Heart right ventricle (tissue), 16 donors: ENCODE measurements around the gene MYO19. TPM values are rescaled to one million over a fixed set of nuclear protein-coding genes. Genes with fewer than 3 reads are reported as not detected.

ENCODE experiments used
- ATAC-seq, 8 donors: fragments of 200-7000 bp; cut with Tn5 transposase; one replicate each; pipeline ENCODE4 v1.9.1; 2020; ENCODE audit warnings: mild to moderate bottlenecking in 8 of 8, moderate library complexity in 8 of 8, moderate number of reproducible peaks in 1 of 8
- DNase-seq, 2 donors: peaks; one replicate each; pipeline ENCODE4 v3.0.0-alpha.2; 2020
- H3K27ac ChIP-seq, 10 donors: fragments of 200-600 bp; sonication (generic) in 2 of 10; one replicate each; pipeline versions ENCODE4 v1.5.0 to v1.8.0; 2020 to 2022; ENCODE audit warnings: mild to moderate bottlenecking in 3 of 10
- H3K27me3 ChIP-seq, 7 donors: fragments of 200-600 bp; one replicate each; pipeline ENCODE4 v1.8.0; 2021 to 2022; ENCODE audit warnings: mild to moderate bottlenecking in 2 of 7
- H3K36me3 ChIP-seq, 9 donors: fragments of 200-600 bp; sonication (generic) in 1 of 9; one replicate each; pipeline versions ENCODE4 v1.5.0 to v1.8.0; 2020 to 2022; ENCODE audit warnings: mild to moderate bottlenecking in 2 of 9
- H3K4me1 ChIP-seq, 9 donors: fragments of 200-600 bp; sonication (generic) in 1 of 9; one replicate each; pipeline versions ENCODE4 v1.5.0 to v1.8.0; 2020 to 2022; ENCODE audit warnings: mild to moderate bottlenecking in 4 of 9
- H3K4me3 ChIP-seq, 10 donors: fragments of 200-600 bp; sonication (generic) in 2 of 10; one replicate each; pipeline versions ENCODE4 v1.5.0 to v1.8.0; 2020 to 2022; ENCODE audit warnings: mild to moderate bottlenecking in 7 of 10, moderate library complexity in 2 of 10
- H3K9me3 ChIP-seq, 11 donors: fragments of 200-600 bp in 10 of 11; sonication (generic) in 2 of 11; one replicate each; pipeline versions ENCODE4 v1.5.0 to v1.8.0; 2013 to 2022; ENCODE audit warnings: mild to moderate bottlenecking in 2 of 11, control low read depth in 1 of 11, moderate library complexity in 1 of 11
- CTCF ChIP-seq, 9 donors: fragments of 200-600 bp; sonication (generic) in 2 of 9; IDR thresholded peaks; one replicate each; pipeline versions ENCODE4 v1.5.0 to v1.8.0; 2021 to 2022; ENCODE audit warnings: antibody characterized with exemption in 9 of 9, mild to moderate bottlenecking in 5 of 9, moderate library complexity in 1 of 9
- WGBS, 2 donors: extraction: QIAGEN DNeasy Blood & Tissue Kit; methylation state at CpG; one replicate each; pipeline ENCODE4 v1.1.7; 2013; ENCODE audit warnings: inconsistent platforms in 1 of 2; 5-methylcytosine and 5-hydroxymethylcytosine counted together
- intact Hi-C, 10 donors: fragments of 100-400 bp; cut with DNase I; formaldehyde crosslinking; loops; one replicate each; pipeline versions ENCODE4 v1.11.1 to v1.14.2; 2022
- polyA plus RNA-seq, 2 donors: library from polyadenylated mRNA; stranded (reverse); fragments of 200-250 nt; gene quantifications; one replicate each; pipeline ENCODE4 v1.2.3, GENCODE V29; 2013
- total RNA-seq, 10 donors: library from RNA; stranded (reverse); fragmentation: NEBNext Ultra II Directional in 3 of 10; extraction: Animal tissue kit (Norgen Biotek cat#: 25700) in 3 of 10; gene quantifications; one replicate each; pipeline versions ENCODE4 v1.2.1 to v1.2.4, GENCODE V29; 2021 to 2023
- donor health status: Arrhythmogenic right ventricular cardiomyopathy.
- donor health status: ischemic (EF 13 %, LVEDD 7.1; RV severe dilation, severe dysfunction).
- donor health status: healthy with polysubstance abuse.
- donor health status: DM: no; HTN: yes; CAD: no.
- donor health status: DM: no; HTN: no; CAD: no.
- donor health status: ischemic (EF 25% LVEDD 6.9; RV normal size, moderate dysfunction).
- donor health status: ischemic (EF 25% LVEDD 5.7; RV mildly dilated, moderate dysfunction).
- donor health status: healthy.
- donor health status: DM: yes; HTN: yes; CAD: no.
- donor health status: Ischemic cardiomyopathy.
- donor health status: ischemic (EF 35%, LVEDD 5.7; RV mildly dilated, moderate dysfunction).
- donor health status: nonischemic (EF 11% LVEDD 7.7; RV severe dilation, severe dysfunction).
- donor health status: DM: yes; HTN: yes; CAD: no.
- donor health status: PGD.
- donor health status: ischemic (EF 29% LVEDD 5.4; RV normal size, mild dysfunction).
- donor health status: nonischemic (EF 23%, LVEDD 6.1; RV moderate dilation, normal function).

MYO19 gene
- total and polyA plus RNA-seq, 12 donors: 8.8 to 40.4 (median 14.2) TPM

- TF ChIP-seq CTCF (IDR thresholded peaks at IDR 0.05): no peak
- ATAC-seq: no peak
- Histone ChIP-seq H3K4me3 (no peak overlapping the region), H3K9me3 (no peaks in the 10 kb centered on the region), H3K27me3 (no peaks in the 10 kb centered on the region), H3K27ac (no peak overlapping the region), H3K4me1 (peaks cover 0 to 16% (median 6%) of the 10 kb centered on the region in 9 donors), H3K36me3 (peaks cover 0 to 98% (median 5%) of the 10 kb centered on the region in 9 donors)
- 88 to 90% methylated on average over 6 of the region's 6 CpGs for WGBS, 2 donors
- DNase-seq: no peak
- intact Hi-C loops: loop anchor here in 1 of 10 donors (5.0 kb wide), 1 partner anchor 356 kb away; no protein-coding TSS in a partner anchor
Measured at GRCh38 chr17:36506249-36506826, 28.3 kb downstream of the MYO19 start.

GRCh38 chr17:36505171-36505570, 29.5 kb downstream of the MYO19 start:
- ATAC-seq (no peak), DNase-seq (no peak)
- intact Hi-C loops: loop anchor here in 1 of 10 donors (5.0 kb wide), 1 partner anchor 357 kb away; no protein-coding TSS in a partner anchor
- peaks cover 0 to 98% (median 5%) of the 10 kb centered on the region in 9 donors for H3K36me3 ChIP-seq
- 91 to 95% methylated on average over 8 of the region's 8 CpGs for WGBS, 2 donors
- H3K4me3 ChIP-seq: no peak overlapping the region
- peaks cover 0 to 16% (median 6%) of the 10 kb centered on the region in 9 donors for H3K4me1 ChIP-seq
- no peaks in the 10 kb centered on the region for H3K9me3 ChIP-seq
- H3K27me3 ChIP-seq: no peaks in the 10 kb centered on the region
- TF ChIP-seq CTCF (IDR thresholded peaks at IDR 0.05): no peak
- no peak overlapping the region for H3K27ac ChIP-seq

GRCh38 chr17:36504156-36504545, 30.5 kb downstream of the MYO19 start:
- H3K36me3 ChIP-seq: peaks cover 0 to 97% (median 5%) of the 10 kb centered on the region in 9 donors
- no peaks in the 10 kb centered on the region for H3K9me3 ChIP-seq
- H3K4me3 ChIP-seq: no peak overlapping the region
- DNase-seq (no peak), ATAC-seq (peak in 1 of 8 donors; percentile 38)
- intact Hi-C loops: no loop called here
- no peaks in the 10 kb centered on the region for H3K27me3 ChIP-seq
- peaks cover 0 to 22% (median 6%) of the 10 kb centered on the region in 9 donors for H3K4me1 ChIP-seq
- no peak overlapping the region for H3K27ac ChIP-seq
- no peak for TF ChIP-seq CTCF (IDR thresholded peaks at IDR 0.05)
- WGBS, 2 donors: 86 to 92% methylated on average over 5 of the region's 5 CpGs

- 59 to 61% methylated on average over 7 of the region's 7 CpGs for WGBS, 2 donors
- H3K36me3 ChIP-seq: peaks cover 0 to 97% (median 5%) of the 10 kb centered on the region in 9 donors
- intact Hi-C loops: no loop called here
Measured at GRCh38 chr17:36503456-36504155, 31.1 kb downstream of the MYO19 start.

More at GRCh38 chr17:36503456-36504155, 31.1 kb downstream of the MYO19 start:
- peak overlapping the region in 2 of 10 donors; percentile 19 to 21 for H3K27ac ChIP-seq
- TF ChIP-seq CTCF (IDR thresholded peaks at IDR 0.05): no peak
- H3K9me3 ChIP-seq: no peaks in the 10 kb centered on the region
- H3K4me1 ChIP-seq: peaks cover 0 to 26% (median 6%) of the 10 kb centered on the region in 9 donors
- H3K4me3 ChIP-seq: no peak overlapping the region
- ATAC-seq: peak; percentile 27 to 91 (median 75)
- no peaks in the 10 kb centered on the region for H3K27me3 ChIP-seq
- DNase-seq: peak in 1 of 2 donors; percentile 49
